Measurements from ENCODE around the gene MAG. TPM values are rescaled to one million over a fixed set of nuclear protein-coding genes. Genes with fewer than 3 reads are reported as not detected.
A peak's percentile ranks its signal among the peaks of the same experiment; 100 is the strongest.

The MAG gene
- total and polyA plus RNA-seq, 5 experiments from 2014 or later: 0.08 TPM; not detected in 4

GRCh38 chr19:35266520-35267352 is 25.2 kb upstream of the MAG start:
- H3K4me1 Mint-ChIP-seq: peaks cover 18 to 51% (median 43%) of the 10 kb centered on the region in 4 donors
- peak in 2 of 10 donors; percentile 13 to 63 for DNase-seq
- H3K4me3 Mint-ChIP-seq: peak overlapping the region; percentile 72 to 98 (median 96)
- POLR2A ChIA-PET: interaction anchor here (0.5 to 7.7 kb wide), 10 partner anchors 12 to 126 kb away, joined by 3 to 91 read pairs (median 6); partner anchors contain the start of gene FXYD7
- no peak for ATAC-seq
- H3K9me3 Mint-ChIP-seq: no peaks in the 10 kb centered on the region
- peak overlapping the region; percentile 82 to 98 (median 96) for H3K27ac Mint-ChIP-seq
- H3K36me3 Mint-ChIP-seq: peaks cover 0 to 38% (median 4%) of the 10 kb centered on the region in 3 donors
- no peaks in the 10 kb centered on the region for H3K27me3 Mint-ChIP-seq

GRCh38 chr19:35267353-35267817 is 24.6 kb upstream of the MAG start:
- no peaks in the 10 kb centered on the region for H3K9me3 Mint-ChIP-seq
- H3K27me3 Mint-ChIP-seq: no peaks in the 10 kb centered on the region
- H3K4me3 Mint-ChIP-seq: peak overlapping the region; percentile 89 to 98 (median 96)
- POLR2A ChIA-PET: interaction anchor here (0.8 to 7.7 kb wide), 17 partner anchors 13 to 125 kb away, joined by 3 to 91 read pairs (median 5); partner anchors contain the start of gene FXYD7
- H3K27ac Mint-ChIP-seq: peak overlapping the region; percentile 88 to 98 (median 97)
- peak in 7 of 10 donors; percentile 23 to 73 (median 37) for DNase-seq
- H3K36me3 Mint-ChIP-seq: peaks cover 0 to 45% (median 4%) of the 10 kb centered on the region in 3 donors
- ATAC-seq: peak; percentile 17 to 19
- H3K4me1 Mint-ChIP-seq: peaks cover 22 to 56% (median 49%) of the 10 kb centered on the region in 4 donors

- Mint-ChIP-seq H3K27me3 (no peaks in the 10 kb centered on the region), H3K4me3 (peak overlapping the region; percentile 89 to 98 (median 96)), H3K27ac (peak overlapping the region; percentile 88 to 98 (median 97)), H3K9me3 (no peaks in the 10 kb centered on the region), H3K36me3 (peaks cover 0 to 50% (median 4%) of the 10 kb centered on the region in 3 donors), H3K4me1 (peaks cover 22 to 58% (median 53%) of the 10 kb centered on the region in 4 donors)
- POLR2A ChIA-PET: interaction anchor here (0.7 to 7.7 kb wide), 23 partner anchors 14 to 172 kb away, joined by 3 to 91 read pairs (median 4); partner anchors contain the start of genes FXYD5 and FXYD7
- DNase-seq: peak; percentile 53 to 86 (median 79)
- ATAC-seq: peak; percentile 51 to 60
Measured at GRCh38 chr19:35267818-35268535, 24.0 kb upstream of the MAG start.

- peak; percentile 38 to 46 for ATAC-seq
- POLR2A ChIA-PET: interaction anchor here (0.6 to 7.7 kb wide), 24 partner anchors 12 to 227 kb away, joined by 3 to 91 read pairs (median 4); partner anchors contain the start of genes FXYD5, FXYD7 and LSR
- Mint-ChIP-seq H3K4me3 (peak within 1 kb of the TSS; percentile 89 to 98 (median 96)), H3K4me1 (peaks cover 22 to 62% (median 57%) of the 10 kb centered on the region in 4 donors), H3K27me3 (no peaks in the 10 kb centered on the region), H3K27ac (peak within 1 kb of the TSS; percentile 88 to 98 (median 97)), H3K36me3 (peaks cover 0 to 51% (median 4%) of the 10 kb centered on the region in 3 donors), H3K9me3 (no peaks in the 10 kb centered on the region)
- DNase-seq: peak; percentile 34 to 82 (median 58)
Measured at GRCh38 chr19:35268536-35269437, 23.2 kb upstream of the MAG start, which contains the start of gene USF2. Gene USF2, plus strand, starts transcription at chr19:35268962. Its CDS starts 140 bp downstream, at chr19:35269102.

- Mint-ChIP-seq H3K36me3 (peaks cover 0 to 55% (median 4%) of the 10 kb centered on the region in 3 donors), H3K4me1 (peaks cover 25 to 57% (median 52%) of the 10 kb centered on the region in 4 donors), H3K27me3 (no peaks in the 10 kb centered on the region), H3K4me3 (peak overlapping the region; percentile 64 to 89 (median 72)), H3K27ac (peak overlapping the region in 9 of 10 donors; percentile 62 to 90 (median 83)), H3K9me3 (no peaks in the 10 kb centered on the region)
- ATAC-seq (peak; percentile 52 to 62), DNase-seq (peak; percentile 54 to 87 (median 66))
- POLR2A ChIA-PET: interaction anchor here (0.7 to 7.7 kb wide), 9 partner anchors 12 to 127 kb away, joined by 3 to 91 read pairs (median 6); partner anchors contain the start of genes FXYD7 and LSR
Measured at GRCh38 chr19:35269438-35270117, 22.4 kb upstream of the MAG start.

GRCh38 chr19:35270381-35270811 is 21.6 kb upstream of the MAG start:
- Mint-ChIP-seq H3K36me3 (peaks cover 0 to 56% (median 5%) of the 10 kb centered on the region in 3 donors), H3K27ac (peak overlapping the region in 9 of 10 donors; percentile 57 to 90 (median 81)), H3K9me3 (no peaks in the 10 kb centered on the region), H3K4me1 (peaks cover 21 to 50% (median 46%) of the 10 kb centered on the region in 4 donors), H3K27me3 (no peaks in the 10 kb centered on the region), H3K4me3 (peak overlapping the region; percentile 64 to 89 (median 72))
- POLR2A ChIA-PET: interaction anchor here (0.9 to 1.7 kb wide), 2 partner anchors 11 to 76 kb away, joined by 4 to 6 read pairs; no protein-coding TSS in a partner anchor
- DNase-seq (no peak), ATAC-seq (no peak)

- POLR2A ChIA-PET: interaction anchor here (1.0 kb wide), 1 partner anchor 10 kb away, joined by 4 read pairs; no protein-coding TSS in a partner anchor
- no peaks in the 10 kb centered on the region for H3K27me3 Mint-ChIP-seq
- ATAC-seq (no peak), DNase-seq (no peak)
- no peaks in the 10 kb centered on the region for H3K9me3 Mint-ChIP-seq
- peak overlapping the region in 7 of 10 donors; percentile 66 to 85 (median 78) for H3K27ac Mint-ChIP-seq
- peak overlapping the region in 6 of 10 donors; percentile 9 to 71 (median 46) for H3K4me3 Mint-ChIP-seq
- H3K36me3 Mint-ChIP-seq: peaks cover 0 to 60% (median 10%) of the 10 kb centered on the region in 3 donors
- H3K4me1 Mint-ChIP-seq: peaks cover 14 to 41% (median 35%) of the 10 kb centered on the region in 4 donors
Measured at GRCh38 chr19:35271546-35271945, 20.4 kb upstream of the MAG start.

- H3K27ac Mint-ChIP-seq: peak overlapping the region in 9 of 10 donors; percentile 25 to 85 (median 73)
- H3K36me3 Mint-ChIP-seq: peaks cover 0 to 67% (median 10%) of the 10 kb centered on the region in 3 donors
- POLR2A ChIA-PET: interaction anchor here (1.0 to 1.4 kb wide), 5 partner anchors 9 to 118 kb away, joined by 3 to 5 read pairs (median 3); partner anchors contain the start of genes FXYD5 and HAMP
- no peak for ATAC-seq
- no peak for DNase-seq
- peak overlapping the region in 5 of 10 donors; percentile 33 to 71 (median 36) for H3K4me3 Mint-ChIP-seq
- H3K9me3 Mint-ChIP-seq: no peaks in the 10 kb centered on the region
- no peaks in the 10 kb centered on the region for H3K27me3 Mint-ChIP-seq
- peaks cover 14 to 40% (median 34%) of the 10 kb centered on the region in 4 donors for H3K4me1 Mint-ChIP-seq
Measured at GRCh38 chr19:35272122-35272719, 19.7 kb upstream of the MAG start.

GRCh38 chr19:35272954-35273649 is 18.9 kb upstream of the MAG start:
- H3K27me3 Mint-ChIP-seq: no peaks in the 10 kb centered on the region
- peak overlapping the region in 9 of 10 donors; percentile 20 to 89 (median 67) for H3K27ac Mint-ChIP-seq
- H3K9me3 Mint-ChIP-seq: no peaks in the 10 kb centered on the region
- ATAC-seq: no peak
- peaks cover 14 to 37% (median 30%) of the 10 kb centered on the region in 4 donors for H3K4me1 Mint-ChIP-seq
- peak overlapping the region in 5 of 10 donors; percentile 7 to 60 (median 43) for H3K4me3 Mint-ChIP-seq
- POLR2A ChIA-PET: interaction anchor here (1.0 to 1.4 kb wide), 4 partner anchors 10 to 119 kb away, joined by 3 to 5 read pairs (median 3); partner anchors contain the start of genes FXYD5 and HAMP
- peaks cover 0 to 68% (median 10%) of the 10 kb centered on the region in 3 donors for H3K36me3 Mint-ChIP-seq
- DNase-seq: no peak

Data from naive thymus-derived CD8-positive, alpha-beta T cell (primary cell).